HG03108 (cell line): ENCODE results near the gene ESR2.
"Not testable (repeated sequence)": the region's sequence is repeated elsewhere in the genome, so short reads cannot be mapped to it uniquely, and the experiment has no call there.

ENCODE experiments used
- ATAC-seq: cut with Tn5 transposase; IDR thresholded peaks from one replicate; pipeline ENCODE4 v1.9.1; 2021; ENCODE audit warnings: moderate library complexity; ENCODE audit not compliant: unreplicated experiment

The ESR2 gene

DNA sequence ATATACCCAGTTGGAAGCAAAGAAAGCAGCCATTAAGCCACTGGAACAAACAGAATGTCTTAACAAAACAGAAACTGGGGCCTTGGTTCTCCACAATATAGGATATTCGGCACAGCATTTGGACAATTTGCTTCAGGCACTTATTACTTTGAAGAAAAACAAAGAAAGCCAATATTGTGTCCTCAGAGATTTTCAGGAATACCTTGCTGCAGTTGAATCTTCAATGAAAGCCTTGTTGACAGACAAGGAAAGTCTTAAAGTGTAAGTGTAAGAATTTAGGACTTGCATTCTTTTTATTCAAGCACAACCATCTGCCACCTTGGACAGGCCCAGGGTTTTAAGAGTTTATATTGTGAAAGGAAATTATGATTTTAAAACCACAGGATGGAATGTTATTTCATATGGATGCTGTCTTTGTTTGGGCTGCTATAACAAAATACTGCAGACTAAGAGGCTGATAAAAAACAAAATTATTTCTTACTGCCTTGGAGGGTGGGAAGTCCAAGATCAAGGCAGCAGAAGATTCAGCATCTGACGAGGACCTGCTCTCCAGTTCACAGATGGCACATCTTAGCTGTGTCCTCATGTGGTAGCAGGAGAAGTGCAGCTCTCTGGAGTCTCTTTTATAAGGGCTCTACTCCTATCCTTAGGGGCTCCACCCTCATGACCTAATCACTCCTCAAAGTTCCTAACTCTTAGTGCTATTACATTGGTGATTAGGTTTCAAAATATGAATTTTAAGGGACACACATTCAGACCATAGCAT is 244.4 kb downstream of the ESR2 start:
- no peak for ATAC-seq

DNA sequence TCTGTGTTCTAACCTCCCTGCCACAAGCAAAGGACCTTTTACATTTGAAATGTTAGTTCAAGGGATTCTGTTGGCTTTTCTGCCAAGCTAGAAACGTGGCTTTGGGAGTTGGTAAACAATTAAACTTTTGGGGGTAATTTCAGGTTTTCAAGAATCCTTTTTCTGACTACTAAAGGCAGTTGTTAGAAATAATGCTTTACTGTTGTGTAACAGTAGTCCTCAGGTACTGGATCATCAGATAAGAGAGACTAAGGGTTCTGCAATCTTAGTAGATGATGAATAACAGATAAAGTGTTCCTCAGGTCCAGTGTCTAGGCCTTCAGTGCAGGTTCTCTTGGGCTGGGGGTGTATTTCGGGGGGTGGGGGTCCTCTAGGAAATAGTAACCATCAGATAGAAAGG is 249.1 kb downstream of the ESR2 start:
- ATAC-seq = no peak

DNA sequence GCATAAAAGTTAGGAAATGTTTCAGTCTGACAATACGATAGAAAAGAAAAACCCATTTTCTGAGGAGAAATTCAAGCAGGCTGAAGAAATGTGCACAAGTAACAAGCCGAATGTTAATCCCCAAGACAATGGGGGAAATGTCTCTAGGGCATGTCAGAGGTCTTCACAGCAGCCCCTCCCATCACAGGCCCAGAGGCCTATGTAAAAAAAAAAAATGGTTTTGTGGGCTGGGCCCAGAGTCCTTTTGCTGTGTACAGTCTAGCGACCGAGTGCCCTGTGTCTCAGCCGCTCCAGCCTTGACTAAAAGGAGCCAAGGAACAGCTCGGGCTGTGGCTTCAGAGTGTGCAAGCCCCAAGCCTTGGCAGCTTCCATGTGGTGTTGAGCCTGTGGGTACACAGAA is 250.9 kb downstream of the ESR2 start:
- not testable (repeated sequence) for ATAC-seq

DNA sequence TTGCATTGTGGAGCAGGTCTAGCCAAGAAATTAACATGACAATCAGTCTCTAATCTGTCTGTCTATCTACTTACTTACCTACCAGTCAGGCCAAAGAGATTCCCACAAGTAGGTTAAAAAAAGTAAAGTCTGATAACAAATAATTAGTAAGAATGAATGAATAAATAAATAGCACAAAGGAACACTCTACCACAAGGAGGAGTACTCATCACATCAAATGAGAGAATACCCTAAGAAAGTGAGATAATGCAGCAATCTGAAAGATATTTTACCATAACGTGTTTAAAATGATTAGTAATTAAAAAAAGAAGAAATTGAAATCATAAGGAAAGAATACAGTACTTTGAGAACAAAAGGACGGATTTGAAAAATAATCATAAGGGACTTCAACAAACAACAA is 254.1 kb downstream of the ESR2 start:
- no peak for ATAC-seq

DNA sequence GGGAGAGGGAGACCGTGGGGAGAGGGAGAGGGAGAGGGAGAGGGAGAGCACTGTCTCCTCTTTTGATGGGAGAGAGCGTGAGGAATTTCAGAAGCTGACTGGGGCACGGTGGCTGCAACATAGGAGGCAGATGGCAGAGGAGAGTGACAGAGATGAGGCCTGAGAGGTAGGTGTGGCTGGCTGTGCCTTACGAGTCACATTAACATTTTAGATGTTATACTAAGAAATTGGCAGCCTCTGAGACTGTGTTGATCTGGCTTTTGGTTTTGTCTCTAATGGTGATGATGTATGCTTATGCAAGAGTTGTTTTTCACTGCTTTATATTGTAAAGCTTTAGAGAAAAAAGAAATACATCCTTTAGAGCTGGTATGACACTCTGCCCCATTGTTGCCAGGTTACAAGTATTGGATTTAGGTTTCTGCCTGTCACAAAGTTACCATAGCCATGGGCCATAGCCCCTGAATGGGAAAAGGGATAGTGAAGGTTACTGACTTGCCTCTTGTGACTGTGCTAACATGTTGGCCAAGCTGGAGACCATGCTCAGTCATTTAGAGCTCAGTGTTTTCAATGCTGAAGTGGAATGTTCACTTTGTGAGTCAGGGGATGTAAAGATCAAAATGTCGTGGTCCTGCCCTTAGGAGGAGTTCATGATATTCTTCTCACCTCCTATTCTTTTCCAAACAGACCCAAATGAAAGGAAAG is 255.2 kb downstream of the ESR2 start:
- no peak for ATAC-seq

DNA sequence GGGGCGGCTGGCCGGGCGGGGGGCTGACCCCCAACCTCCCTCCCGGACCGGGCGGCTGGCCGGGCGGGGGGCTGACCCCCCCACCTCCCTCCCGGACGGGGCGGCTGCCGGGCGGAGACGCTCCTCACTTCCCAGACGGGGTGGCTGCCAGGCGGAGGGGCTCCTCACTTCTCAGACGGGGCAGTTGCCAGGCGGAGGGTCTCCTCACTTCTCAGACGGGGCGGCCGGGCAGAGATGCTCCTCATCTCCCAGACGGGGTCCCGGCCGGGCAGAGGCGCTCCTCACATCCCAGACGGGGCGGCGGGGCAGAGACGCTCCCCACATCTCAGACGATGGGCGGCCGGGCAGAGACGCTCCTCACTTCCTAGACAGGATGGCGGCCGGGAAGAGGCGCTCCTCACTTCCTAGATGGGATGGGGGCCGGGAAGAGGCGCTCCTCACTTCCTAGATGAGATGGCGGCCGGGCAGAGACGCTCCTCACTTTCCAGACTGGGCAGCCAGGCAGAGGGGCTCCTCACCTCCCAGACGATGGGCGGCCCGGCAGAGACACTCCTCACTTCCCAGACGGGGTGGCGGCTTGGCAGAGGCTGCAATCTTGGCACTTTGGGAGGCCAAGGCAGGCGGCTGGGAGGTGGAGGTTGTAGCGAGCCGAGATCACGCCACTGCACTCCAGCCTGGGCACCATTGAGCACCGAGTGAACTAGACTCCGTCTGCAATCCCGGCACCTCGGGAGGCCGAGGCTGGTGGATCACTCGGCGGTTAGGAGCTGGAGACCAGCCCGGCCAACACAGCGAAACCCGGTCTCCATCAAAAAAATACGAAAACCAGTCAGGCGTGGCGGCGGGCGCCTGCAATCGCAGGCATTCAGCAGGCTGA is 256.1 kb downstream of the ESR2 start:
- ATAC-seq = not testable (repeated sequence)

DNA sequence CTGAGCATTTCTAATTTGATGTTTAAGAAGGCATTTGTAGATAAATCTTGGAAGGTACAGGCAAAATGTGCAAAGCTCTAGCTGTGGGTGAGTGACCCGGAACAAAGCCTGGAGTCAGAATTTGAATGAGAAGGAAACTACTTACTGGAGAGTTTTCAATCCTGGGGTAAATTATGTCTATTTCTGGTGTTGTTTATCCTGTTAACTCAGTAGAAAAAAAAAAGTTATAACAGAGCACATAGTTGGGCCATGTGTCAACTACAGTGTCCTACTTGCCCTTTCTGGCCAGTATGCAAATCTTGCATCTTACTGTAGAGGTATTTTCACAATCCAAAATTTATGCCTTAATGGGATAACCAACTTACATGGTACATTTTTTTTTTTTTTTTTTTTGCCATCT is 259.0 kb downstream of the ESR2 start:
- ATAC-seq = no peak
